ENCODE measurements around the gene MRC1. TPM values are rescaled to one million over a fixed set of nuclear protein-coding genes. Genes with fewer than 3 reads are reported as not detected.

MRC1 gene
- total and polyA plus RNA-seq, 2 of the 8 experiments (the other 6 are each of a cell fraction or from before 2014, with no cell fraction given), result 0.03 to 0.06 TPM

DNA sequence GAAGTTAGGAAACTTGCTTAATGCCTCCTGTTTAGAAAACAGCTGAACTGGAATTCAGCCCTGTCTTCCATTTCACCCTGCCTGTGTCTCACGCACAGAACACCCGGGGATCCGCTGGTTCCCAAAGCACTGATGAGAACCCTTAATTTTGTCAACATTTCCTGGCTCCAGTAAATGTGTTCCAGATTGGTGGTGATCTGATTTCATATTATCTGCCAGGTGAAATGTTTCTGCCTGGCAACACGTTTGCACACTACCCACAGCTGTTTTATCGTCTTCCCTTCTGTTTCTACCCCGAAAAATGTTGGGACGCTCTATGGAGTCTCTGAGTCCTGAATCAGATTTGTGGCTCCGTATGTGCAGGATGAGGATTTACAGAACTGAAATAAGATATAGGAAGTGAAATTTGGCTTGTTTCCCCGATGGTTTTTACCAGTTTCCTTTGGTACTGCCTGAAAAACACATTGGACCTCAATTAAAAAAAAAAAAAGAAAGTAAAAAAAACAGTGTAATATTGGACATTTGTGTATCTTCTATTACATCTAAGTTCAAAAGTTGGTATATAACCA, 29.0 kb downstream of the MRC1 start (continued):
- TF ChIP-seq BCL11A (IDR thresholded peaks at IDR 0.05; ENCODE audit: low read depth in 2 of 2, low read length in 2 of 2) (no peak), PHF8 (conservative IDR thresholded peaks at IDR 0.05; ENCODE audit: low read depth, low read length) (no peak), HDAC6 (IDR thresholded peaks at IDR 0.05; ENCODE audit: low read depth, low read length) (no peak), EP300 (IDR thresholded peaks at IDR 0.05; ENCODE audit: borderline replicate concordance in 1 of 2, low read depth in 2 of 2, low read length in 2 of 2) (no peak), BRCA1 (IDR thresholded peaks at IDR 0.05; ENCODE audit: low read depth, low read length) (no peak), RFX5 (IDR thresholded peaks at IDR 0.05; ENCODE audit: borderline replicate concordance, low read depth, low read length) (no peak), TBP (IDR thresholded peaks at IDR 0.05; ENCODE audit: low read depth, low read length) (no peak)
